Vagina (tissue), 2 donors: ENCODE measurements around the gene ZNF804B.

Experiments used
- CTCF ChIP-seq, 3 experiments: fragments of 450-650 bp in 2 of 3; fragments of 200-600 bp in 1 of 3; sonication (generic) in 1 of 3; IDR thresholded peaks; one replicate each; pipeline ENCODE4 v1.5.1; 2017 to 2019; ENCODE audit warnings: antibody characterized with exemption in 3 of 3, mild to moderate bottlenecking in 2 of 3, moderate library complexity in 2 of 3
- POLR2AphosphoS5 ChIP-seq, 2 donors: sonication (generic); formaldehyde crosslinking; IDR thresholded peaks; one replicate each; pipeline ENCODE4 v1.9.0; 2017; ENCODE audit warnings: antibody characterized with exemption in 2 of 2, mild to moderate bottlenecking in 2 of 2, low read depth in 1 of 2; ENCODE audit not compliant: insufficient read depth in 1 of 2

- TF ChIP-seq CTCF (IDR thresholded peaks at IDR 0.05), result no peak
- no peak for TF ChIP-seq POLR2AphosphoS5 (IDR thresholded peaks at IDR 0.05; ENCODE audit: insufficient read depth in 1 of 2, low read depth in 1 of 2)
Observed at GRCh38 chr7:88910516-88910915, 151.0 kb downstream of the ZNF804B start.
